Activated B cell treated with CpG ODN at 0.5 μM for 24 hours (primary cell): ENCODE data around the gene ERBB3. TPM values are rescaled to one million over a fixed set of nuclear protein-coding genes. Genes with fewer than 3 reads are reported as not detected.
A peak's percentile ranks its signal among the peaks of the same experiment; 100 is the strongest.

Experiments
- ATAC-seq: fragments of 200-7000 bp; cut with Tn5 transposase; one replicate; pipeline ENCODE4 v1.10.0; 2021; ENCODE audit warnings: low read depth, mild to moderate bottlenecking, moderate library complexity
- CTCF ChIA-PET: fragments of 350-600 bp; sonication (Branson Sonifier 250); formaldehyde crosslinking; loops from one replicate; lab custom pipeline; 2021; ENCODE audit warnings: antibody characterized with exemption; lab: Charles Lee
- POLR2A ChIA-PET: fragments of 350-600 bp; sonication (Branson Sonifier 250); formaldehyde crosslinking; loops from one replicate; lab custom pipeline; 2021; ENCODE audit warnings: antibody characterized with exemption; lab: Charles Lee
- DNase-seq: peaks from one replicate; pipeline ENCODE4 v3.0.0; 2022
- H3K27ac Mint-ChIP-seq: one replicate; pipeline ENCODE4 v1.8.0; 2020; ENCODE audit warnings: mixed read lengths
- H3K27me3 Mint-ChIP-seq: one replicate; pipeline ENCODE4 v1.8.0; 2021; ENCODE audit warnings: mixed read lengths
- H3K36me3 Mint-ChIP-seq: one replicate; pipeline ENCODE4 v1.8.0; 2021; ENCODE audit warnings: low read depth, mixed read lengths
- H3K4me1 Mint-ChIP-seq: one replicate; pipeline ENCODE4 v1.8.0; 2021; ENCODE audit warnings: mixed read lengths
- H3K4me3 Mint-ChIP-seq: one replicate; pipeline ENCODE4 v1.8.0; 2020; ENCODE audit warnings: mild to moderate bottlenecking, mixed read lengths
- H3K9me3 Mint-ChIP-seq: one replicate; pipeline ENCODE4 v1.8.0; 2020; ENCODE audit warnings: mixed read lengths
- CTCF ChIP-seq: fragments of 200-600 bp; IDR thresholded peaks from one replicate; pipeline ENCODE4 v1.8.0; 2022; ENCODE audit warnings: antibody characterized with exemption, mild to moderate bottlenecking
- intact Hi-C: fragments of 100-400 bp; cut with micrococcal nuclease; formaldehyde crosslinking; loops from one replicate; pipeline ENCODE4 v1.15.1; 2024
- total RNA-seq: library from RNA; stranded (reverse); gene quantifications from 2 replicates; pipeline ENCODE4 v1.2.3, GENCODE V29; 2022

ERBB3 gene
- total RNA-seq, 1 donor from 2014 or later = not detected

GRCh38 chr12:56105609-56105902, 25.6 kb downstream of the ERBB3 start:
- Mint-ChIP-seq H3K36me3 (peaks cover 54% of the 10 kb centered on the region), H3K4me3 (peak overlapping the region; percentile 98), H3K4me1 (peaks cover 33% of the 10 kb centered on the region), H3K9me3 (no peaks in the 10 kb centered on the region), H3K27me3 (no peaks in the 10 kb centered on the region), H3K27ac (peak overlapping the region; percentile 93)
- intact Hi-C loops = loop anchor here (2.0 kb wide), 2 partner anchors 277 to 367 kb away; partner anchors contain the start of gene DNAJC14
- DNase-seq = no peak
- ChIA-PET POLR2A (interaction anchor here (0.6 to 3.4 kb wide), 9 partner anchors 7 to 211 kb away, joined by 3 to 112 read pairs (median 10); partner anchors contain the start of genes ERBB3, ESYT1, MYL6 and MYL6B), CTCF (interaction anchor here (1.6 to 2.4 kb wide), 2 partner anchors 13 to 14 kb away, joined by 4 to 10 read pairs; partner anchors contain the start of gene ZC3H10)
- TF ChIP-seq CTCF = no peak
- no peak for ATAC-seq

GRCh38 chr12:56107242-56107641, 27.3 kb downstream of the ERBB3 start:
- H3K27me3 Mint-ChIP-seq = no peaks in the 10 kb centered on the region
- intact Hi-C loops = no loop called here
- H3K27ac Mint-ChIP-seq = no peak overlapping the region
- no peak for TF ChIP-seq CTCF
- CTCF ChIA-PET = no interaction called here
- DNase-seq (no peak), ATAC-seq (no peak)
- no peak overlapping the region for H3K4me3 Mint-ChIP-seq
- H3K36me3 Mint-ChIP-seq = peaks cover 70% of the 10 kb centered on the region
- no peaks in the 10 kb centered on the region for H3K9me3 Mint-ChIP-seq
- POLR2A ChIA-PET = interaction anchor here (2.4 kb wide), 1 partner anchor 9 kb away, joined by 12 read pairs; the partner anchor contains the start of gene RPL41
- peaks cover 33% of the 10 kb centered on the region for H3K4me1 Mint-ChIP-seq

- H3K27me3 Mint-ChIP-seq = no peaks in the 10 kb centered on the region
- no peak for TF ChIP-seq CTCF
- no peak overlapping the region for H3K4me3 Mint-ChIP-seq
- DNase-seq (no peak), ATAC-seq (no peak)
- ChIA-PET CTCF (interaction anchor here (1.3 to 1.6 kb wide), 2 partner anchors 16 to 79 kb away, joined by 3 to 4 read pairs; partner anchors contain the start of gene SMARCC2), POLR2A (interaction anchor here (1.5 kb wide), 1 partner anchor 48 kb away, joined by 4 read pairs; the partner anchor contains the start of gene MYL6)
- no peaks in the 10 kb centered on the region for H3K9me3 Mint-ChIP-seq
- H3K27ac Mint-ChIP-seq = no peak overlapping the region
- H3K4me1 Mint-ChIP-seq = peaks cover 14% of the 10 kb centered on the region
- peaks cover 75% of the 10 kb centered on the region for H3K36me3 Mint-ChIP-seq
- intact Hi-C loops = no loop called here
These were observed 30.6 kb downstream of the ERBB3 start for GRCh38 chr12:56110571-56110970.

- Mint-ChIP-seq H3K27ac (peak overlapping the region; percentile 12), H3K4me1 (peaks cover 28% of the 10 kb centered on the region), H3K9me3 (no peaks in the 10 kb centered on the region), H3K4me3 (no peak overlapping the region), H3K27me3 (no peaks in the 10 kb centered on the region), H3K36me3 (peaks cover 68% of the 10 kb centered on the region)
- DNase-seq = no peak
- CTCF ChIA-PET = no interaction called here
- no peak for ATAC-seq
- intact Hi-C loops = no loop called here
- POLR2A ChIA-PET = no interaction called here
- TF ChIP-seq CTCF = no peak
These were observed 34.1 kb downstream of the ERBB3 start for GRCh38 chr12:56114084-56114483.

GRCh38 chr12:56115329-56115728, 35.4 kb downstream of the ERBB3 start:
- CTCF ChIA-PET = no interaction called here
- Mint-ChIP-seq H3K36me3 (peaks cover 66% of the 10 kb centered on the region), H3K9me3 (no peaks in the 10 kb centered on the region), H3K4me3 (peak overlapping the region; percentile 100), H3K27ac (peak overlapping the region; percentile 99), H3K27me3 (no peaks in the 10 kb centered on the region), H3K4me1 (peaks cover 37% of the 10 kb centered on the region)
- ATAC-seq (no peak), DNase-seq (no peak)
- POLR2A ChIA-PET = interaction anchor here (0.6 to 5.0 kb wide), 12 partner anchors 8 to 400 kb away, joined by 3 to 112 read pairs (median 7); partner anchors contain the start of genes BLOC1S1, ESYT1, PA2G4 and RAB5B
- intact Hi-C loops = loop anchor here (5.0 kb wide), 5 partner anchors 298 to 1407 kb away; partner anchors contain the start of genes DDIT3, MBD6, NAB2 and NACA
- TF ChIP-seq CTCF = no peak
